ENCODE results near the gene SPECC1.

Gene SPECC1

DNA sequence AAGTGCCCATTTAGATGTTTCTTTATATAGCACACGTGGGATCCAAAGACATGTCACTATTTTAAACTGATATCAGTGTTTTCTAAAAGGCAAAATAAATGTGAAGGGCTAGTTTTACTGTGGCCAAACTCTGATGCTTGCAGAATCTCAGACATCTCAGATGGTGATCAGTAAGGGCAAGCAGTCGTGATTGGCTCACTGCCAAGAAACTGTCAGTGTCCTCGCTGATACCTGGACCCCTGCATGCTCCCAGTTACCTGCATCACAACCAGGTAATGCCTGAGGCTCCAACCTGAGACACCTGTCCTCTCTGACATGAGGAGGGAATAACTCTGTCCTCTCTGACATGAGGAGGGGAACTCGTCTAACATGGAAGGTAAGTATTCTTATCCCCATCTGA, 114.0 kb downstream of the SPECC1 start:
- TF ChIP-seq, protein P1, sequence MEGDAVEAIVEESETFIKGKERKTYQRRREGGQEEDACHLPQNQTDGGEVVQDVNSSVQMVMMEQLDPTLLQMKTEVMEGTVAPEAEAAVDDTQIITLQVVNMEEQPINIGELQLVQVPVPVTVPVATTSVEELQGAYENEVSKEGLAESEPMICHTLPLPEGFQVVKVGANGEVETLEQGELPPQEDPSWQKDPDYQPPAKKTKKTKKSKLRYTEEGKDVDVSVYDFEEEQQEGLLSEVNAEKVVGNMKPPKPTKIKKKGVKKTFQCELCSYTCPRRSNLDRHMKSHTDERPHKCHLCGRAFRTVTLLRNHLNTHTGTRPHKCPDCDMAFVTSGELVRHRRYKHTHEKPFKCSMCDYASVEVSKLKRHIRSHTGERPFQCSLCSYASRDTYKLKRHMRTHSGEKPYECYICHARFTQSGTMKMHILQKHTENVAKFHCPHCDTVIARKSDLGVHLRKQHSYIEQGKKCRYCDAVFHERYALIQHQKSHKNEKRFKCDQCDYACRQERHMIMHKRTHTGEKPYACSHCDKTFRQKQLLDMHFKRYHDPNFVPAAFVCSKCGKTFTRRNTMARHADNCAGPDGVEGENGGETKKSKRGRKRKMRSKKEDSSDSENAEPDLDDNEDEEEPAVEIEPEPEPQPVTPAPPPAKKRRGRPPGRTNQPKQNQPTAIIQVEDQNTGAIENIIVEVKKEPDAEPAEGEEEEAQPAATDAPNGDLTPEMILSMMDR (IDR thresholded peaks at IDR 0.05): no peak

DNA sequence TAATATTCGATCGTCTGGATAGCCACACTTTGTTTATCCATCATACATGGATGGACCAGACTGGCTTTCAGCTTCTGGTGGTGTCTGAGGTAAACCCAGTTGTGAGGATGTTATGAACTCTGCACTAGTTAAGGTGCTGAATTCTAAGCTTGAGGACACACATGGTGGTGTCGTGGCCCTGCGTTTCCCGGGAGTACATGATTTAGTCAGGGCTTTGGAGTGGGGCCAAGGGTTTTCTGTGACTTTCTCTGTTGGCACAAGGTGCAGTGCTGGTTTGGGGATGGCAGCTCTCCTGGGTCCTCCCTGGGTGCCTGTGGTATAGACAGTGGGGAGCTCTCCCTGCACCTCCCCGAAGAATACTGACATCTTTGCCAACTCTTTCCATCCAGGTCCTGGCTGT, 116.6 kb downstream of the SPECC1 start:
- TF ChIP-seq, protein P1 (IDR thresholded peaks at IDR 0.05): no peak

DNA sequence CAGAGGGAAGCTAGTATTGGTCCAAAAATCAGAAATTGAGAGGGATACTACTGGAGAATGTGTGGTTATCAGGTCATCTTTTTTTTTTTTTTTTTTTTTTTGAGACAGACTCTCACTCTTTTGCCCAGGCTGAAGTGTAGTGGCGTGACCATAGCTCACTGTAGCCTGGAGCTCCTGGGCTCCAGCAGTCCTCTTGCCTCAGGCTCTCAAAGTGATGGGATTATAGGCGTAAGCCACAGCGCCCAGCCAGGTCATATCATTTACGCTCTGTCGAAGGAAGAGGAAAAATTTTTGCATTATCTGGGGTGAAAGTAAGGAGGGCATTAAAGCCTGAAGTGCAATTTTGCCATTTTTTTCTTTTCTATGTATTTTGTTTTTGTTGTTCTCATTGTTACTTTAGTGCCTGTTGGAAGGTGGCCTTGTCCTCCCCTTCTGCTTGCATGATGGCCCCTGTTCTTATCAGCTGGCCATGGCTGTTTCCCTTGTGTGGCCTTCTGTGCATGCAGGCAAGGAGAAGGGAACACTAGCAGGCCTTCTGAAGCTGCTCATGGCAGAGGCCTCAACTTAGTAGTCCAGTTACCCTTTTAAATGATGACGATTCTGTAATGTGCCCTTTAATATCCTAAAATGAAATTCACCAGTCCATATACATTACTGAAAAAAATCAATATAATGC, 118.3 kb downstream of the SPECC1 start:
- TF ChIP-seq, protein P1 (IDR thresholded peaks at IDR 0.05): no peak

DNA sequence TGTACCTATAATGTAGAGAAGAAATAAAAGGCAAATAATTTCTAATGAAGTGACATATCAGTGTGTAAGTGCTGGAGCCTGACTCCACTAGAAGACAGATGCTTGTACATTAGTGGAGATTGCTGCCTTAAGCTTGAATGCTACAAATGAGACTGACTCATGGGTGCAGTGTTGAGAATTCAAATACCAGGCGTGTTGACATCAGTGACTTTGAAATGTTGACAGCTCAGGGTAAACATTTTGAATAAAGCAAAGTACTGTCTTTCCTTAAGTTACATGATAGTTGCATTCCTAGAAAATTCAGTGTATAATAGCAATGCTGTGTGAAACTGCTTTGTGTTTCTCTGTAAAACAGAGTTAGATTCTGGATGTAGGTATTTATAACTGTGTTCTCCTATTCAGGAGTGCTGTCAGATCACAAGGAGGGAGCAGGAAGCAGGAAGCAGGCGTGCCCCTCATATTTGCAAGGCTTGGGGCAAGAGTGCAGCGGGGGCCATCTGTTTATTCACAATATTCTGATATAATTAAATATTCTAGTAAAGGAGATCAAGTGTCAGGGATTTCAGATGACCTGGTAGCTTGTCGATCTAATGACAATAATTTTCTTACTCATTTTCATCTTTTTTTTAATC, 119.0 kb downstream of the SPECC1 start:
- TF ChIP-seq, protein P1 (IDR thresholded peaks at IDR 0.05): no peak

DNA sequence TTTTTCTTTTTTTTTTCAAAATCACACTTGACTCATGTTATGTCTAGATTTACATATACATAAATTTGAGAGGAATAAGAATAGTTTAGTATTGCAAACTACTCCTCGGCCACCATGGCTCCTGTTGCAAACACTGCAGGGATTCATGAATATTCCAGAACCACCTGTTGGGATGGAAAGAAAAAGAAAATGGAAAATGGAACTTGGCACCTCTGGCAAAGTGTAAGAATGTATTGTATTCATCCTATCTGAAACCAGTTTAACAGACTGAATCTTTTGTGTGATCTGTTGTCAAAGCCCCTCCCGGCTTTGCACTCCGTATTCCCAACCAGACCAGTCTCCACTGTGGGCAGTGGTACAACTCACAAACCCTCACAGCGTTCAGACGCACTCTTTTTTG, 124.4 kb downstream of the SPECC1 start:
- TF ChIP-seq, protein P1 (IDR thresholded peaks at IDR 0.05): no peak

DNA sequence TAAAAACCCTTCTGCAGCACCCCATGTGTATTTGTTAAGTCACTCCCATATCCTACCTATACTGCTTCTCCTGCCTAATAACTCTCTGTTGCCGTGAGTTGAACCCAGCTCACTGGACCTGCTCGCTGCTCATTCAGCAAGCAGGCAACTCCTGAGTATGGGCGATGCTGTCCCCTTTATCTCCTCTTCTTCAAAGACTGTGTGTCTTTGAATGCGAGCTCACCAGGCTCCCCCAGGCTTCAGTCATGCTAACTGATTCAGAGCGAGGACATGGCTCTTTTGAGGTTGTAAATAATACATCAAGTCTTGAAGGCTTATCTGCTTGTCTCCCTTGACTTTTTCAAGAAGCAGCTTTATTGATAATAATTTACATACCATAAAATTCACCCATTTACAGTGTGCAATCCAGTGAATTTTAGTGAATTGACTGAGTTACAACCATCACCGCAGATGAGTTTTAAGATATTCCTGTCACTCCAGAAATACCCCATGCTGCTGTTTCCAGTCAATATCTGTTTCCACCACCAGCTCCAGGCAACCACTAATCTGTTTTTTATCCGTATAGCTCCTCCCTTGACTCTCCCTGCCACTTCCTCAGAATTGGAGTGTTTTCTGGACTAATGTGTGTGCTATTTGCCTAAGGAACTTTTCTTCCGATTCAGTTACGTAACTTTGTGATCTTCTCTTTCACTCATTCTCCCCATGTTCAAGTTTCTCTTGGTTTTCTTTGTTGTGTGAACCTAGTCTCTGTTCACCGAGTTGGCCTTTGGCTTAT, 132.2 kb downstream of the SPECC1 start:
- TF ChIP-seq, protein P1 (IDR thresholded peaks at IDR 0.05): no peak

DNA sequence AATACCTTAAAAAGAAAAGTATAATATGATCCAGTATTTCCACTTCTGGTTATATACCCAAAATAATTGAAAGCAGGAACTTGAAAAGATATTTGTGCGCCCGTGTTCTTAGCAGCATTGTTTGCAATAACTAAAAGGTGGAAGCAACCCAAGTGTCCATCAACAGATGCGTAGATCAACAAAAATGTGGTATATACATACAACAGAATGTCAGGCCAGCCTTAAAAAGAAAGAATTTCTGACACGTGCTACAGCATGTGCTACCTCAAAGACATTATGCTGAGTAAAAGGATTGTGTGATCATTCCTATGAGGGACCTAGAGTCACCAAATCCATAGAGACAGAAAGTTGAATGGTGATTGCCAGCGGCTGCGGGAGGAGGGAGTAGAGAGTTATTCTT, 133.1 kb downstream of the SPECC1 start:
- TF ChIP-seq, protein P1 (IDR thresholded peaks at IDR 0.05): no peak
